Body of pancreas (tissue), 4 donors: ENCODE data around the gene KLHDC2. TPM values are rescaled to one million over a fixed set of nuclear protein-coding genes. Genes with fewer than 3 reads are reported as not detected.
"Not testable (repeated sequence)": the region's sequence is repeated elsewhere in the genome, so short reads cannot be mapped to it uniquely, and the experiment has no call there.

ENCODE experiments used
- ATAC-seq: fragments of 150-250 bp; one replicate; pipeline ENCODE4 v1.9.1; 2016
- DNase-seq, 4 donors: peaks; one replicate each; pipeline ENCODE4 v3.0.0-alpha.2; 2019
- H3K27ac ChIP-seq, 4 donors: fragments of 200-600 bp; sonication (generic); 1 replicate in 3 of 4; 2 replicates in 1 of 4; pipeline versions ENCODE4 v1.5.1 to v1.6.1; 2016 to 2019; ENCODE audit warnings: mild to moderate bottlenecking in 1 of 4, mixed read lengths in 1 of 4, moderate library complexity in 1 of 4
- H3K27me3 ChIP-seq, 2 donors: fragments of 200-600 bp; sonication (generic); one replicate each; pipeline ENCODE4 v1.6.0; 2016; ENCODE audit warnings: mild to moderate bottlenecking in 1 of 2
- H3K36me3 ChIP-seq, 2 donors: fragments of 200-600 bp; sonication (generic); replicated peaks in 1 of 2; 2 replicates each; pipeline ENCODE4 v1.5.1; 2016; ENCODE audit warnings: low read depth in 2 of 2; ENCODE audit not compliant: insufficient read depth in 1 of 2
- H3K4me1 ChIP-seq: fragments of 200-600 bp; sonication (generic); one replicate; pipeline ENCODE4 v1.6.0; 2016
- H3K4me3 ChIP-seq, 2 donors: fragments of 200-600 bp; sonication (generic); 1 replicate in 1 of 2; 2 replicates in 1 of 2; pipeline ENCODE4 v1.5.1; 2016 to 2019
- H3K9me3 ChIP-seq, 3 donors: fragments of 200-600 bp; sonication (generic); 1 replicate in 2 of 3; 2 replicates in 1 of 3; pipeline ENCODE4 v1.5.1; 2016
- POLR2A ChIP-seq, 3 donors: fragments of 450-650 bp; IDR thresholded peaks; one replicate each; pipeline ENCODE4 v1.6.1; 2016; ENCODE audit warnings: antibody characterized with exemption in 3 of 3, mild to moderate bottlenecking in 2 of 3
- WGBS, 2 donors: methylation state at CpG; one replicate each; pipeline ENCODE4 v1.1.5; 2017; 5-methylcytosine and 5-hydroxymethylcytosine counted together
- intact Hi-C: fragments of 100-400 bp; cut with DNase I; formaldehyde crosslinking; loops from one replicate; pipeline ENCODE4 v1.15.1; 2023
- total RNA-seq, 2 donors: library from RNA; depleted of rRNA; stranded (reverse); fragments of >200 nt; gene quantifications; one replicate each; pipeline ENCODE4 v1.1.0, GENCODE V29; 2016
- TF ChIP-seq, protein P1 (sequence below), 7 experiments: fragments of 450-650 bp in 4 of 7; fragments of 200-600 bp in 3 of 7; sonication (generic) in 3 of 7; IDR thresholded peaks; one replicate each; pipeline ENCODE4 v1.5.1; 2016 to 2019; ENCODE audit warnings: antibody characterized with exemption in 7 of 7

Gene KLHDC2
- total RNA-seq, 2 donors from 2014 or later, result 38.6 to 90.0 TPM

DNA sequence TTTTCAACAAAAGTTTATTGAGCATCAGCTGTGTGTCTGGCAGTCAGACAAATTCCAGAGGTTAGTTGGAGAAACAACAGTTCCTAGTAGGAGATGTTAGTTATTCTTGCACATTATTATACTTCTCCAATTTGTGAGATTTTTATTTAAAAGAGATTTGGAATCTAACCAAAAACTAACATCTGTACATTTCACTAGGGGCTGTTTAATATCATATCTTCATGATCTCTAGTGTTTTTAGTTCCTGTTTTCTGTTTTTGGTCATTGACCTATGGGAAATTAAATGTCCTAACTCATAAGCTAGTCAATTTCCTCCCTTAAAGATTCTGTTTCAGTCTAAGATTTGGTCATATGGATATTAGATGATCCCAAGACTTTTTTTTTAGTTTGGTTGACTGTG, 34.1 kb upstream of the KLHDC2 start:
- H3K27ac ChIP-seq, result no peak overlapping the region
- H3K4me3 ChIP-seq, result no peak overlapping the region
- ATAC-seq (no peak), DNase-seq (no peak)
- H3K4me1 ChIP-seq, result no peaks in the 10 kb centered on the region
- H3K9me3 ChIP-seq, result no peaks in the 10 kb centered on the region
- H3K36me3 ChIP-seq, result no peaks in the 10 kb centered on the region
- intact Hi-C loops, result no loop called here
- no peaks in the 10 kb centered on the region for H3K27me3 ChIP-seq
- TF ChIP-seq POLR2A (IDR thresholded peaks at IDR 0.05), result no peak
- TF ChIP-seq, protein P1, sequence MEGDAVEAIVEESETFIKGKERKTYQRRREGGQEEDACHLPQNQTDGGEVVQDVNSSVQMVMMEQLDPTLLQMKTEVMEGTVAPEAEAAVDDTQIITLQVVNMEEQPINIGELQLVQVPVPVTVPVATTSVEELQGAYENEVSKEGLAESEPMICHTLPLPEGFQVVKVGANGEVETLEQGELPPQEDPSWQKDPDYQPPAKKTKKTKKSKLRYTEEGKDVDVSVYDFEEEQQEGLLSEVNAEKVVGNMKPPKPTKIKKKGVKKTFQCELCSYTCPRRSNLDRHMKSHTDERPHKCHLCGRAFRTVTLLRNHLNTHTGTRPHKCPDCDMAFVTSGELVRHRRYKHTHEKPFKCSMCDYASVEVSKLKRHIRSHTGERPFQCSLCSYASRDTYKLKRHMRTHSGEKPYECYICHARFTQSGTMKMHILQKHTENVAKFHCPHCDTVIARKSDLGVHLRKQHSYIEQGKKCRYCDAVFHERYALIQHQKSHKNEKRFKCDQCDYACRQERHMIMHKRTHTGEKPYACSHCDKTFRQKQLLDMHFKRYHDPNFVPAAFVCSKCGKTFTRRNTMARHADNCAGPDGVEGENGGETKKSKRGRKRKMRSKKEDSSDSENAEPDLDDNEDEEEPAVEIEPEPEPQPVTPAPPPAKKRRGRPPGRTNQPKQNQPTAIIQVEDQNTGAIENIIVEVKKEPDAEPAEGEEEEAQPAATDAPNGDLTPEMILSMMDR (IDR thresholded peaks at IDR 0.05), result no peak

GRCh38 chr14:49735669-49736068, 32.3 kb upstream of the KLHDC2 start:
- intact Hi-C loops, ATAC-seq, H3K9me3 ChIP-seq, H3K27ac ChIP-seq, H3K27me3 ChIP-seq, H3K4me3 ChIP-seq, H3K36me3 ChIP-seq, H3K4me1 ChIP-seq, DNase-seq: not testable (repeated sequence)
- WGBS, 2 donors, result 96 to 97% methylated on average over 4 of the region's 4 CpGs

DNA sequence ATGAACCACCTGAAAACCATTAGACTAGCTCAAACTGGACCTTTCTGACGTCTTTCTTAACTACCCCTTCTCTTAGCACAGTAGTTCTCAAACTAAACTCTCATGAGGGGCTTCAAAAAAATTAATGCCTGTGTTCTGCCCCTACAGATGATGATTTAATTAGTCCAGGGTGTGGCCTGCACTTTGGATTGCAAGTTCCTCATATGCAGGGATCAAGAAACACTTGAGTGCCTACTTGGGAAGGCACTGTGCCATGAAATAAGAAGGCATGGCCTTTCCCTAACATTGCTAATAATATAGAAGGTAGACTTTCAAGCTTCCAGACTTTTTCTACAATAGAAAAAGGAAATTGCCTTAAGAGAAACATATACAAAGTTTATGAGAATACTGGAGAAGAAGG, 22.8 kb upstream of the KLHDC2 start:
- intact Hi-C loops, result no loop called here

GRCh38 chr14:49746476-49746875, 21.5 kb upstream of the KLHDC2 start:
- ATAC-seq, H3K4me1 ChIP-seq, H3K9me3 ChIP-seq, H3K36me3 ChIP-seq, intact Hi-C loops, H3K27ac ChIP-seq, DNase-seq, H3K27me3 ChIP-seq, H3K4me3 ChIP-seq: not testable (repeated sequence)

More for the DNA sequence above, 22.8 kb upstream of the KLHDC2 start:
- no peak overlapping the region for H3K27ac ChIP-seq
- H3K4me3 ChIP-seq, result no peak overlapping the region
- H3K27me3 ChIP-seq, result no peaks in the 10 kb centered on the region
- no peak for DNase-seq
- WGBS, 2 donors, result 85 to 95% methylated on average over 1 of the region's 1 CpG
- TF ChIP-seq, protein P1 (IDR thresholded peaks at IDR 0.05), result no peak
- no peak for TF ChIP-seq POLR2A (IDR thresholded peaks at IDR 0.05)
- no peaks in the 10 kb centered on the region for H3K9me3 ChIP-seq
- no peak for ATAC-seq
- H3K4me1 ChIP-seq, result no peaks in the 10 kb centered on the region
- no peaks in the 10 kb centered on the region for H3K36me3 ChIP-seq

GRCh38 chr14:49754570-49755097, 13.3 kb upstream of the KLHDC2 start:
- H3K4me3 ChIP-seq, result no peak overlapping the region
- no peak for ATAC-seq
- TF ChIP-seq POLR2A (IDR thresholded peaks at IDR 0.05), result no peak
- TF ChIP-seq, protein P1 (IDR thresholded peaks at IDR 0.05), result no peak
- no peak for DNase-seq
- H3K9me3 ChIP-seq, result no peaks in the 10 kb centered on the region
- H3K36me3 ChIP-seq, result no peaks in the 10 kb centered on the region
- H3K4me1 ChIP-seq, result no peaks in the 10 kb centered on the region
- intact Hi-C loops, result no loop called here
- WGBS, 2 donors, result 79 to 83% methylated on average over 5 of the region's 5 CpGs
- no peaks in the 10 kb centered on the region for H3K27me3 ChIP-seq
- no peak overlapping the region for H3K27ac ChIP-seq

- Histone ChIP-seq H3K9me3 (no peaks in the 10 kb centered on the region), H3K27me3 (no peaks in the 10 kb centered on the region), H3K4me1 (no peaks in the 10 kb centered on the region), H3K4me3 (no peak overlapping the region), H3K27ac (no peak overlapping the region), H3K36me3 (no peaks in the 10 kb centered on the region)
- intact Hi-C loops, result no loop called here
- TF ChIP-seq, protein P1 (IDR thresholded peaks at IDR 0.05), result no peak
- TF ChIP-seq POLR2A (IDR thresholded peaks at IDR 0.05), result no peak
- ATAC-seq (no peak), DNase-seq (no peak)
- 67 to 70% methylated on average over 3 of the region's 3 CpGs for WGBS, 2 donors
Observed at GRCh38 chr14:49755378-49755777, 12.6 kb upstream of the KLHDC2 start.
